HepG2 (cell line): Measurements from ENCODE around the gene PEX19. TPM values are rescaled to one million over a fixed set of nuclear protein-coding genes. Genes with fewer than 3 reads are reported as not detected.

ENCODE experiments used
- EZH2 ChIP-seq: conservative IDR thresholded peaks from 2 replicates; pipeline ENCODE4 v1.6.1; 2012; ENCODE audit warnings: mild to moderate bottlenecking, low read depth, low read length, moderate library complexity
- FOSL1 ChIP-seq: sonication (generic); formaldehyde crosslinking; IDR thresholded peaks from 2 replicates; pipeline ENCODE4 v1.9.0; 2021; ENCODE audit warnings: missing genetic modification reagents, borderline replicate concordance
- IKZF4 ChIP-seq: sonication (generic); formaldehyde crosslinking; IDR thresholded peaks from 2 replicates; pipeline ENCODE4 v1.5.1; 2020; ENCODE audit warnings: borderline replicate concordance, mild to moderate bottlenecking, low read depth, missing genetic modification reagents; ENCODE audit errors: not compliant biosample characterization
- KDM1A ChIP-seq: IDR thresholded peaks from 2 replicates; pipeline ENCODE4 v1.6.1; 2016; ENCODE audit warnings: missing compliant biosample characterization
- MAFF ChIP-seq: IDR thresholded peaks from 2 replicates; pipeline ENCODE4 v1.6.1; 2011; ENCODE audit warnings: low read depth, low read length, improper control_type of control experiment
- PPARG ChIP-seq: conservative IDR thresholded peaks from 2 replicates; pipeline ENCODE4 v1.6.1; 2016; ENCODE audit warnings: missing biosample characterization, missing genetic modification reagents
- ZNF367 ChIP-seq: sonication (generic); formaldehyde crosslinking; IDR thresholded peaks from 2 replicates; pipeline ENCODE4 v1.4.0; 2020; ENCODE audit warnings: missing genetic modification reagents, borderline replicate concordance
- ZNF549 ChIP-seq: sonication (generic); formaldehyde crosslinking; IDR thresholded peaks from 2 replicates; pipeline ENCODE4 v1.5.0; 2020; ENCODE audit warnings: missing genetic modification reagents
- ZNF562 ChIP-seq: sonication (generic); formaldehyde crosslinking; IDR thresholded peaks from 2 replicates; pipeline ENCODE4 v1.8.0; 2022; ENCODE audit warnings: missing genetic modification reagents, borderline replicate concordance
- ZNF781 ChIP-seq: sonication (generic); formaldehyde crosslinking; IDR thresholded peaks from 2 replicates; pipeline ENCODE4 v1.5.1; 2020; ENCODE audit warnings: borderline replicate concordance, mild to moderate bottlenecking, missing genetic modification reagents; ENCODE audit errors: not compliant biosample characterization
- ZNF883 ChIP-seq: sonication (generic); formaldehyde crosslinking; IDR thresholded peaks from 2 replicates; pipeline ENCODE4 v1.5.1; 2020; ENCODE audit warnings: mild to moderate bottlenecking, missing genetic modification reagents; ENCODE audit errors: not compliant biosample characterization
- polyA plus RNA-seq, 8 experiments: library from polyadenylated mRNA; depleted of rRNA in 3 of 8; stranded (reverse) in 7 of 8; unstranded in 1 of 8; fragments of >200 nt; fragmentation: Illumina TruSeq in 4 of 8; extraction: Trizol in 4 of 8; gene quantifications; 2 replicates each; pipeline versions ENCODE4 v1.2.1 to v1.2.3, GENCODE V29; 2011 to 2016; ENCODE audit warnings: low read depth in 4 of 8, missing spikeins in 1 of 8, mixed read lengths in 1 of 8; ENCODE audit not compliant: insufficient read depth in 1 of 8
- total RNA-seq, 5 experiments: library from RNA; depleted of rRNA; stranded (reverse); fragments of >200 nt; fragmentation: Illumina TruSeq; extraction: Trizol; gene quantifications; 2 replicates each; pipeline ENCODE4 v1.2.3, GENCODE V29; 2016; ENCODE audit warnings: low read depth in 1 of 5
- TF ChIP-seq, protein P1 (sequence below): sonication (generic); formaldehyde crosslinking; IDR thresholded peaks from 2 replicates; pipeline ENCODE4 v1.4.0; 2020; ENCODE audit warnings: missing genetic modification reagents
- TF ChIP-seq, protein P2 (sequence below): sonication (generic); formaldehyde crosslinking; conservative IDR thresholded peaks from 2 replicates; pipeline ENCODE4 v1.5.0; 2020; ENCODE audit warnings: missing genetic modification reagents
- TF ChIP-seq, protein P3 (sequence below): sonication (generic); formaldehyde crosslinking; IDR thresholded peaks from 2 replicates; pipeline ENCODE4 v1.5.0; 2020; ENCODE audit warnings: missing genetic modification reagents
- TF ChIP-seq, protein P4 (sequence below): IDR thresholded peaks from 2 replicates; pipeline ENCODE4 v1.6.1; 2016
- TF ChIP-seq, protein P5 (sequence below): sonication (generic); formaldehyde crosslinking; IDR thresholded peaks from 2 replicates; pipeline ENCODE4 v1.5.1; 2020; ENCODE audit warnings: mild to moderate bottlenecking, missing genetic modification reagents, borderline replicate concordance

PEX19 gene
- total and polyA plus RNA-seq, 2 of the 13 experiments (the other 11 are each of a cell fraction or from before 2014, with no cell fraction given): 47.0 to 51.8 TPM

DNA sequence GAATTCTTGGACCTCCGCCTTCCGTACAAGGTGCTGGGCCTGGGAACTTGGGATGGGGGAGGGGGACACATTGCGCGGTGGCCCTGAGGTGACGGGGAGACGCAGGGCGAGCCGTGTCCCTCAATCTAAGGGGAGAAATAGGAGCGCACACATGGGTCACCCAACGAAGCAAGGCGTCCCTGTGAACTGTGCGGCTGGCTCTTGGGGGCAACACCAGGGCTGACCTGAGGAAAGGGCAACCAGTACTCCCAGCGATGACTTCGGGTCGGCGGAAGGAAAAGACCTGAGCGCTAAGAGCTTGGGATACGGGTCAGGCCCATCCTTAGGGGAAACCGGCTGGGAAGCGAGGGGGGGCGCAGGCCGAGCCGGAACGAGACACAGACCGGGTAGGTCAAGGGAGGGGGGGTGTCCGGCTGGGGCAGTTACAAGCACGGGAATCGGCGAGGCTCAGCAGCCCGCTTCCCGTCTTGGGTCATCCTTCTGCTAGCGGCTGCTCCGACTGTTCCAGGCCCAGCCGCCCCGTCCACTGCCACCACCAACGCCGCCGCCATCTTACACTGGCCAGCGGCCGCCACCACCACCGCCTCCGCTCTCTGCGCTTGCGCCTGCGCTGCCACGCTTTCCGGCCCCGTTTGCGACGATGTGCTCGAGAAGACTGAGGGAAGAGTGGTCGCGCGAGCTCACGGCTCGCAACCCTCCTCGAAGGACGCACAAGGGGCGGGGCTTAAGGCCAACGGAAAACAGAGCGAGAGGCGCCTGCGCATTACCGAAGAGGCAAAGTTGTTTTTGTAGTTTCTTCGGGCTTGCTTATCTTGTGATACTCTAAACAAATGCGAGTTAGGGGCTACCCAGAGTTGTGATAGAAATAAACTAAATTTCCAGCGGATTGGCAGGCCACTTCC, 22.8 kb downstream of the PEX19 start, which contains the start of gene DCAF8 (continued):
- TF ChIP-seq, protein P1, sequence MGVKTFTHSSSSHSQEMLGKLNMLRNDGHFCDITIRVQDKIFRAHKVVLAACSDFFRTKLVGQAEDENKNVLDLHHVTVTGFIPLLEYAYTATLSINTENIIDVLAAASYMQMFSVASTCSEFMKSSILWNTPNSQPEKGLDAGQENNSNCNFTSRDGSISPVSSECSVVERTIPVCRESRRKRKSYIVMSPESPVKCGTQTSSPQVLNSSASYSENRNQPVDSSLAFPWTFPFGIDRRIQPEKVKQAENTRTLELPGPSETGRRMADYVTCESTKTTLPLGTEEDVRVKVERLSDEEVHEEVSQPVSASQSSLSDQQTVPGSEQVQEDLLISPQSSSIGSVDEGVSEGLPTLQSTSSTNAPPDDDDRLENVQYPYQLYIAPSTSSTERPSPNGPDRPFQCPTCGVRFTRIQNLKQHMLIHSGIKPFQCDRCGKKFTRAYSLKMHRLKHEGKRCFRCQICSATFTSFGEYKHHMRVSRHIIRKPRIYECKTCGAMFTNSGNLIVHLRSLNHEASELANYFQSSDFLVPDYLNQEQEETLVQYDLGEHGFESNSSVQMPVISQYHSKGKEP (CRISPR knock-in tag): peak; percentile 86
- TF ChIP-seq ZNF549 (CRISPR knock-in tag) (no peak), ZNF781 (peak; percentile 37), MAFF (no peak), ZNF562 (CRISPR knock-in tag) (no peak), EZH2 (no peak), PPARG (CRISPR knock-in tag) (no peak), KDM1A (CRISPR knock-in tag) (no peak), ZNF883 (CRISPR knock-in tag) (no peak), FOSL1 (CRISPR knock-in tag) (0 out of 2 replicates have a peak, but pooled peaks have one; percentile 19), IKZF4 (CRISPR knock-in tag) (peak; percentile 89), ZNF367 (CRISPR knock-in tag) (no peak)
- TF ChIP-seq, protein P2, sequence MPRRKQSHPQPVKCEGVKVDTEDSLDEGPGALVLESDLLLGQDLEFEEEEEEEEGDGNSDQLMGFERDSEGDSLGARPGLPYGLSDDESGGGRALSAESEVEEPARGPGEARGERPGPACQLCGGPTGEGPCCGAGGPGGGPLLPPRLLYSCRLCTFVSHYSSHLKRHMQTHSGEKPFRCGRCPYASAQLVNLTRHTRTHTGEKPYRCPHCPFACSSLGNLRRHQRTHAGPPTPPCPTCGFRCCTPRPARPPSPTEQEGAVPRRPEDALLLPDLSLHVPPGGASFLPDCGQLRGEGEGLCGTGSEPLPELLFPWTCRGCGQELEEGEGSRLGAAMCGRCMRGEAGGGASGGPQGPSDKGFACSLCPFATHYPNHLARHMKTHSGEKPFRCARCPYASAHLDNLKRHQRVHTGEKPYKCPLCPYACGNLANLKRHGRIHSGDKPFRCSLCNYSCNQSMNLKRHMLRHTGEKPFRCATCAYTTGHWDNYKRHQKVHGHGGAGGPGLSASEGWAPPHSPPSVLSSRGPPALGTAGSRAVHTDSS (CRISPR knock-in tag): no peak
- TF ChIP-seq, protein P3, sequence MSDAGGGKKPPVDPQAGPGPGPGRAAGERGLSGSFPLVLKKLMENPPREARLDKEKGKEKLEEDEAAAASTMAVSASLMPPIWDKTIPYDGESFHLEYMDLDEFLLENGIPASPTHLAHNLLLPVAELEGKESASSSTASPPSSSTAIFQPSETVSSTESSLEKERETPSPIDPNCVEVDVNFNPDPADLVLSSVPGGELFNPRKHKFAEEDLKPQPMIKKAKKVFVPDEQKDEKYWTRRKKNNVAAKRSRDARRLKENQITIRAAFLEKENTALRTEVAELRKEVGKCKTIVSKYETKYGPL (CRISPR knock-in tag): no peak
- TF ChIP-seq, protein P4, sequence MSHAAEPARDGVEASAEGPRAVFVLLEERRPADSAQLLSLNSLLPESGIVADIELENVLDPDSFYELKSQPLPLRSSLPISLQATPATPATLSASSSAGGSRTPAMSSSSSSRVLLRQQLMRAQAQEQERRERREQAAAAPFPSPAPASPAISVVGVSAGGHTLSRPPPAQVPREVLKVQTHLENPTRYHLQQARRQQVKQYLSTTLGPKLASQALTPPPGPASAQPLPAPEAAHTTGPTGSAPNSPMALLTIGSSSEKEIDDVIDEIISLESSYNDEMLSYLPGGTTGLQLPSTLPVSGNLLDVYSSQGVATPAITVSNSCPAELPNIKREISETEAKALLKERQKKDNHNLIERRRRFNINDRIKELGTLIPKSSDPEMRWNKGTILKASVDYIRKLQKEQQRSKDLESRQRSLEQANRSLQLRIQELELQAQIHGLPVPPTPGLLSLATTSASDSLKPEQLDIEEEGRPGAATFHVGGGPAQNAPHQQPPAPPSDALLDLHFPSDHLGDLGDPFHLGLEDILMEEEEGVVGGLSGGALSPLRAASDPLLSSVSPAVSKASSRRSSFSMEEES (CRISPR knock-in tag): peak; percentile 47
- TF ChIP-seq, protein P5, sequence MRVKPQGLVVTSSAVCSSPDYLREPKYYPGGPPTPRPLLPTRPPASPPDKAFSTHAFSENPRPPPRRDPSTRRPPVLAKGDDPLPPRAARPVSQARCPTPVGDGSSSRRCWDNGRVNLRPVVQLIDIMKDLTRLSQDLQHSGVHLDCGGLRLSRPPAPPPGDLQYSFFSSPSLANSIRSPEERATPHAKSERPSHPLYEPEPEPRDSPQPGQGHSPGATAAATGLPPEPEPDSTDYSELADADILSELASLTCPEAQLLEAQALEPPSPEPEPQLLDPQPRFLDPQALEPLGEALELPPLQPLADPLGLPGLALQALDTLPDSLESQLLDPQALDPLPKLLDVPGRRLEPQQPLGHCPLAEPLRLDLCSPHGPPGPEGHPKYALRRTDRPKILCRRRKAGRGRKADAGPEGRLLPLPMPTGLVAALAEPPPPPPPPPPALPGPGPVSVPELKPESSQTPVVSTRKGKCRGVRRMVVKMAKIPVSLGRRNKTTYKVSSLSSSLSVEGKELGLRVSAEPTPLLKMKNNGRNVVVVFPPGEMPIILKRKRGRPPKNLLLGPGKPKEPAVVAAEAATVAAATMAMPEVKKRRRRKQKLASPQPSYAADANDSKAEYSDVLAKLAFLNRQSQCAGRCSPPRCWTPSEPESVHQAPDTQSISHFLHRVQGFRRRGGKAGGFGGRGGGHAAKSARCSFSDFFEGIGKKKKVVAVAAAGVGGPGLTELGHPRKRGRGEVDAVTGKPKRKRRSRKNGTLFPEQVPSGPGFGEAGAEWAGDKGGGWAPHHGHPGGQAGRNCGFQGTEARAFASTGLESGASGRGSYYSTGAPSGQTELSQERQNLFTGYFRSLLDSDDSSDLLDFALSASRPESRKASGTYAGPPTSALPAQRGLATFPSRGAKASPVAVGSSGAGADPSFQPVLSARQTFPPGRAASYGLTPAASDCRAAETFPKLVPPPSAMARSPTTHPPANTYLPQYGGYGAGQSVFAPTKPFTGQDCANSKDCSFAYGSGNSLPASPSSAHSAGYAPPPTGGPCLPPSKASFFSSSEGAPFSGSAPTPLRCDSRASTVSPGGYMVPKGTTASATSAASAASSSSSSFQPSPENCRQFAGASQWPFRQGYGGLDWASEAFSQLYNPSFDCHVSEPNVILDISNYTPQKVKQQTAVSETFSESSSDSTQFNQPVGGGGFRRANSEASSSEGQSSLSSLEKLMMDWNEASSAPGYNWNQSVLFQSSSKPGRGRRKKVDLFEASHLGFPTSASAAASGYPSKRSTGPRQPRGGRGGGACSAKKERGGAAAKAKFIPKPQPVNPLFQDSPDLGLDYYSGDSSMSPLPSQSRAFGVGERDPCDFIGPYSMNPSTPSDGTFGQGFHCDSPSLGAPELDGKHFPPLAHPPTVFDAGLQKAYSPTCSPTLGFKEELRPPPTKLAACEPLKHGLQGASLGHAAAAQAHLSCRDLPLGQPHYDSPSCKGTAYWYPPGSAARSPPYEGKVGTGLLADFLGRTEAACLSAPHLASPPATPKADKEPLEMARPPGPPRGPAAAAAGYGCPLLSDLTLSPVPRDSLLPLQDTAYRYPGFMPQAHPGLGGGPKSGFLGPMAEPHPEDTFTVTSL (CRISPR knock-in tag): peak; percentile 63; the same call in 1 of the 2 replicates
